SW 1271 (cell line): Measurements from ENCODE around the gene CCDC34.

ENCODE experiments used
- DNase-seq, 2 experiments: peaks; one replicate each; lab custom pipeline; 2025; lab: John Stamatoyannopoulos, UW

CCDC34 gene

GRCh38 chr11:27362749-27363575 is at the start of gene CCDC34:
Gene CCDC34, minus strand, starts transcription at chr11:27363215. Its CDS starts 21 bp downstream, at chr11:27363194.
- peak; percentile 58 to 82 for DNase-seq

DNA sequence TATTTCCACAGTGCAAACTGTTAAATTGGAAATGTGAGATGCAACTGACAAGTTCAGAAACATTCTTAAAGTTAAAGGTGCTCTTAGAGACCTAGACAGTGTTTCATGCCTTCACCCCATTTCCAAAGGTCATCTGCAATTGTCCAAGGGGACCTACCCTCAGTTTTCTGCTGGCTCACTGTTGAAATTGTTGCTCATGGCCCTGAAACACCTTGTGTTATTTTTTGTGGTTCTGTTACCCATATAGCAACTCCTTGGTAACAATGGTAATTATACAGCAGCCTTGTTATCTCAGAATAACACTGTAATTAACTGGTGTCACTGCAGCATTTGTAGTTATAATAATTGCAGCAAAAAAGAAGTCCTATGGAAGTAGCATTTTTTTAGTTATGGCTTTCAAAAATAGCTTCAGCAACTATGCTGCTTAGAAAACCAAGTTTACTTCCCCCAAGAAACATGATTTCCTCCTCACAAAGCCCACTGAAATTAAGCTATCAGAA is 49.2 kb upstream of the CCDC34 start:
- no peak for DNase-seq

DNA sequence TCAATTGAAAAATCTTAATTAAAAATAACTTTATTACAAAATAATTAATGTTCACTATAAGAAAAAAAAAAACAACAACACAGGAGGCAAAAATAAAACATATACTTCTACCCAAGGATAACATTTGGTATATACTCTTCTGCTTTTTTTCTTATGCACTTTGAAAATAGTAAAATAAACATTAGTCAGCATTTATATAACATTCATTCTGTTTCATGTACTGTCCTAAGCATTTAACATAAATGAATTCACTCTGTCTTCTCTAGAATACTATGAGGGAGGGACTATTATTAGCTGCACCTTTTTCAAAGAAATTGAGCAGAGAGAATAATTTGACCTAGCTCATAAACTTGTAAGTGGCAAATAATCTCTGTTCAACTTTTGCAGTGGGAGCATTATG is 48.3 kb upstream of the CCDC34 start:
- DNase-seq: no peak

- no peak for DNase-seq
Measured at GRCh38 chr11:27410272-27410671, 47.3 kb upstream of the CCDC34 start.

GRCh38 chr11:27409742-27410141 is 46.7 kb upstream of the CCDC34 start:
- DNase-seq: no peak

GRCh38 chr11:27409049-27409448 is 46.0 kb upstream of the CCDC34 start:
- no peak for DNase-seq

GRCh38 chr11:27408246-27408800 is 45.3 kb upstream of the CCDC34 start:
- DNase-seq: no peak

DNA sequence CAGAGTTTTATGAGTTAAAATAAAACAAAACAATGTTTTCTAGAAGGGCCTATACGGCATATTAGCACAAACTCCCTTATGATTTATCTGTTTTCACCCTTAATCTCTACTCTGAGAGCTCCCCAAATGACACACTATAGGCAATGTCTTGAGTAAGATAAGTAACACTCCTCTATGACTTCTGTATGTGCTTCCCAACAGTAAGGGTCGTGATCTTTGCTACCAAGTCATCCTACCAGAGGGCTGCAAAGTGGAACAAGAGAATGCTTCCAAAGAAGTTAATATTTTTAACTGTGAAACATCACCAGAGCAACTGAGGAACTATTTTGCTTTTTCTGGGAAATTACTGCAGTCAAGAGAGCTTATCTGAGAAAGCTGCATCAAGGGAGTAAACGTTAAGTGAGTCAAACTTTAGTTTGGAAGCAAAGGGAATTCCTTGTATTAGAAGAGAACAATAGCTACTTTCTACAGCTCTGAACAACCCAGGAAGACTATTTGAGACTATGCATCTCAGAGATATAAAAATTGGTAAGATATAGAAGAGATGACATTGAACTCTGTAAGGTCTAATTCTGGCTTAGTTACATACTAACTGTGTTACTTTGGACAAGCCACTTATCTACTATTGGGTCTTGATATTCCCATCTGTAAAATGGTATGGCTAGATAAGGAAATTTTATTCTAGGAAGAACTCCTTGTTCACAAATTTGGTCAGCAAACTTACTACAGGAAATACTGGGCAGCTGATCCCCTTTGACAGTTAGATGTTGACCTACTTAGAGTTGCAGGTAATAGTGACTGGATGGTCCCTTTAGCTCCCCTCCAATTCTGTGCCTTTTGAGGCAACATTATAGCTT is 43.7 kb upstream of the CCDC34 start:
- DNase-seq: no peak

GRCh38 chr11:27405134-27405533 is 42.1 kb upstream of the CCDC34 start:
- DNase-seq: no peak

DNA sequence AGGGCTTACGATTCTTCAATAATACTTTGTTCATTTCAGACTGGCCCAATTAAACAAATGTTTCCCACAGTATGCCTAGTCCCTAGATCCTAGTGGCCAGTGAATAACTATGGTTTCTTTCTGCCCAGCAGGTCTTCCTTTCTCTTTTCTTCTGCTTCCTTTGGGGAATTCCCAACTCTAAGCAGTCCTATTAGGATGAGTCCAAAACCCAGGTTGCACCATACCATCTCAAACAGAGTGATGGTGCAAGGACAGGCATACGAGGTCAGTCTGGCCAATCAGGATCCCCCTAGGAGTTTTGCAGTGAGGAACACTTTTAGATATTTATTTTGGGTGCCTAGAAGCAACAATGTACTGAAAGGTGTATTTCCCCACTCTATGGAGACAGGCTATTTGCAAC is 41.4 kb upstream of the CCDC34 start:
- DNase-seq: no peak

GRCh38 chr11:27403195-27403594 is 40.2 kb upstream of the CCDC34 start:
- DNase-seq: no peak

GRCh38 chr11:27402450-27402849 is 39.4 kb upstream of the CCDC34 start:
- DNase-seq: no peak

GRCh38 chr11:27401833-27402316 is 38.9 kb upstream of the CCDC34 start:
- DNase-seq: no peak

GRCh38 chr11:27401280-27401832 is 38.3 kb upstream of the CCDC34 start:
- DNase-seq: no peak

- DNase-seq: no peak
Measured at GRCh38 chr11:27398400-27398770, 35.4 kb upstream of the CCDC34 start.

DNA sequence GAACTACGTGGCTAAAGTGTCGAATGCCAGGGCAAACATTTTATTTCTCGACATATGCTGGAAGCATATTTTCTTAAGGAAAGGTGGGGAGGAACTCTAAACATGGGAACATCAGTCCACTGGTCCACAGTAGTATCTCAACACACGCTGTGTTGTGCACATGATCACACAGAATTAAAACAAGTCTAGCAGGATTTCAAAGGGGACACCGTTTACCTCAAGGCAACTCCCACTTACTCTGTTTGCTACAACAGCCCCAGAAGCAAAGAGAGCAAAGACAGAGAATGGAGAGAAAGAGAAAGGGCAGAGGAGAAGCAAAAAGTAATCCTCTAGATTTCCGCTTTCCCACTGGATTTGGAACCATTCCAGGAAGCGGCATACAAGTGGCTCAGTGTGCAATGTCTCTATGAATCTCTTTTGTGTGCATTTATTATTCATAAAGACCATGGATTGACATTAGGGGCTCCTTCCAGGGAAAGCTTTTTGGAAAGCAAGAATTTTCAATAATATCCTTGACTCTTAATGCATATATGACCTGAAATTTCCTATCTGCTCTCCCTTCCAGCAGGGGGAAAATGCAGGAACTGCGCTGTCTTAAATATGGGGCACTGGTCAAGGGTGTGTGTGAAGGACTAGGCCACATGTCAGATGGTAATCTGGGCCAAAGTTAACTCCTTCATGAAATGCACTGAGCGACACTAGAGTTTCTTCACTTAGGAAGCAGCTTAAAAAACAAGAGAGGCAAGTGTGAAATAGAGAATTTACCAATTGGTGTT is 34.8 kb upstream of the CCDC34 start:
- DNase-seq: no peak

- DNase-seq: no peak
Measured at GRCh38 chr11:27396259-27396839, 33.3 kb upstream of the CCDC34 start.

- DNase-seq: no peak
Measured at GRCh38 chr11:27395556-27396258, 32.7 kb upstream of the CCDC34 start.

DNA sequence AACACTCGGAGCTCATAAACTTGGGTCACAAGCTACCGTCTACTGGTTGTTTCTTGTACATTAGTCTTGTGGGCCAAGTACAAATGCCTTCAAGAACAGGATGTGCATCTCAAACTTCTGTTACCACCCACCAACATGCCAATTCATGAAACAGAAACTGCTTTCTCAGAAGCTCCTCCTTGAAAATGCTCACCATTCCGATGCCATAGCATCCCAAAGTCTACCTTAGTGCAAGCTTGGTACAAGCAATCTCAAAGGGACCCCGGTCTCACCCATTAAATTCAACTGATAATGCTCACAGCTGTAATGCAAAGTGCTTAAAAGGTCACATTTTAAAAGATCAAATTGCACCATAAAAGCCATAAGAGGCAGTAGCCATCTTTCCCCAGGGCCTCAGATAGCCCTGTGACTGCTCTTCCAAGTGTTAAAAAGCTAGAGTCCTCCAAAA is 31.8 kb upstream of the CCDC34 start:
- no peak for DNase-seq
